ENCODE measurements around the gene TUBGCP2. TPM values are rescaled to one million over a fixed set of nuclear protein-coding genes. Genes with fewer than 3 reads are reported as not detected.
"Not testable (repeated sequence)": the region's sequence is repeated elsewhere in the genome, so short reads cannot be mapped to it uniquely, and the experiment has no call there.

Gene TUBGCP2
- total RNA-seq, 1 donor from 2014 or later: 42.6 TPM

DNA sequence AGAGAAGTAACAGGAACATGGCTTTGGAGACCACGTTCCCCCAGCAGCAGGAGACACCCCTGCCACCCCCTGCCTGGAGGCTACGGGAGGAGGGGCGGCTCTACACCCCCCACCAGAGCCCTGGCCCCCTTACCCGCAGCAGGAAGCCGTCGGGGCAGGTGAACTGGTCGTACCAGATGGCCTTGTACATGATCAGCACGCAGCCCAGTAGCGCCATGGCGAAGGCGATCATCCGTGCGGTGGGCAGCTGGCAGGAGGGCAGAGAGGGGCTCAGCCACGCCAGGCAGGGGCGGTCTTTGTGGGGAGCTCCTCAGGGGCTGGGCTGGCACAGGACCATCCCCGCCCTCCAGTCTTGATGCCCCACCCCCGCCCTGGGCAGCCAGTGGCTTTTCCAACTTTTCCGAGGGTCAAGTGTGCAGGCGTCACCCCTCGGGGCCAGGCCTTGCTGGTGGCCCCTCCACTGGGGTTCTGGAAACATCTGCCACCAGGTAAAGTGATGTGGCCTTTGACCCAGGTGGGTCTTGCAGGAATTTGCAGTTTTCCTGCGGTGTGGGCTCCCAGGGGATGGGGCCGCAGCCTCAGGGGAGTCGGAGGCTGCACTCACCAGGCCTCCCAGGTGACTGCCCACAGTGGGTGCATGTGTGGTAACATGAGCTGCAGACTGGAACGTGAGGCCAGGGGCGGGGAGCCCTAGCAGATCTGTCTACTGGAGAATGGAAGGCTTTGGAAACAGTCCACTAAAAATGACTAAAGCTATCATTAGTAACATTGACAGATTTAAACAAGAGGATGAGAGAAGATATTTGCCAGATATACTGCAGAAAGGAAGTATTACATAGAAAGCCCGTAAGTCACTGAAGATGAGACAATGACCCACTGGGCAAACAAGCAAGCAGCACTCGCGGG lies 18.3 kb upstream of the TUBGCP2 start:
- intact Hi-C loops (cut with micrococcal nuclease): no loop called here
- DNase-seq: no peak
- no peak for ATAC-seq

DNA sequence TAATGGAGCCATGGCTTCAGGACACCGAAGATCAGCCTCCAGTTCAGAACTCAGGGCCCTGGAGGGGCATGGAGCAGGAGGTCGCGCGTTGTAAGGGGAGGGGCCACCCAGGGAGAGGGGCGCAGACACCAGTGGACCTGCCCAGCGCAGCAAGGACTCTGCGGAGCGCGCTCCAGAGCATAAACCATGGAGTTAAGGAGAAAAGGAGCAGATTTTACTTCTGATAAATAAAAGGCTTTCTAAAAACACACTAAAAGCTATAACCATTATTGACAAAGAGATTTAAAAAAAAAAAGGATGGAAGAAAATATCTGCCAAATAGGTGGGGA lies 17.5 kb upstream of the TUBGCP2 start:
- no peak for ATAC-seq
- DNase-seq: no peak
- intact Hi-C loops (cut with micrococcal nuclease): no loop called here

DNA sequence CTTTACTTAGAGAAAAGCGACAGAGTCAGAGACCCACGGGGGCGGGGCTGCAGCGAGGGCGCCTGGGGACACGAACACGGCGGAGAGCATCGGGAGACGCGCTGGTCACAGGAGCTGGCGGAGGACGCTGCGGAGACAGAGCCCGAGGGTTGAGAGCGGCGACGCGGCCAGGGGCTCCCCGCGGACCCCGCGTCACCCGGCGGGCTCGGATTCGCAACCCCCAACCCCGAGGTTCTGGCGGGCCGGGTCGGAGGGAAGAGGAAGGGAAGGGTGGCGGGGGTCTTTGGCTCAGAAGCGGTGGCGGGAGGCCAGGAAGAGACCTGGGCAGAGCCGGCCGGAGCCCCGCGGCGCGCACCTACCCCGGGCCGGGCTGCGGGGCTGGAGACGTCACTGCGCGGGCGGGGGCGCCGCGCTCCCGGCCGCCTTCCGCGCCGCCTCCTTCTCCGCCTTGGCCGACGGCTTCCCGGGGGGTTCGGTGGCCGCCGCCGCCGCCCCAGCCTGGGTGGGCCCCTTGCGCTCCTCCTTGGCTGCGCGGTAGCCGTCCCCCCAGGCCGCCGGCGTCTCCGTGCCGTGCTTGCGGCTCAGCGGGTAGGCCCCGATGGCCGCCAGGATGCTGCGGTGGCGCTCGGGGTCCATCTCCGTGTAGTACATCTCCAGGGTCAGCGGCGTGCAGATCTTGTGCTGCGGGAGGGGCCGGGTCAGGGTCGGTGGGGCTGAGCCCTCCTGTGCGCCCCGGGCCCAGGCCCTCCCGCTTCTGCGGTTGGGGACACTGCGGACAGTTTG lies 17.0 kb upstream of the TUBGCP2 start:
- intact Hi-C loops (cut with micrococcal nuclease): no loop called here
- DNase-seq (no peak), ATAC-seq (peak; percentile 27)

DNA sequence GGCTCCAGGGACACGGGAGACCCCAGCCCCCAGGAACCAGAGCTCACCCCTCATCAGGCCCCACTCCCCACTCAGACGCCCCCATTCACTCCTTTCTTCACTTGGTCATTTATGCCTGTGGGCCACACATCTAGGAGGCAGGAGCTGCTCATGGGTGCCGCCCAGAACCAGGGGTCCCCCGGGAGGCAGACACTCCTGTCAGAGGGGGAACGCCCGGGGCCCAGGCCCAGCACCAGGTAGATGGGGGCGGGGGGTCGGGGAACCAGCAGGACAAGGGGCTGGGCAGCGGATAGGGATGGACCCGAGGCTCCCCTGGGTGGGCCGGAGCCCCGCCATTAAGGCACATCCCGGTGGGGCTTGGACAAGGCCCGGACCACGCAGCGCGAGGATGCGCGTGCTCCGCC lies 16.2 kb upstream of the TUBGCP2 start:
- no peak for ATAC-seq
- intact Hi-C loops (cut with micrococcal nuclease): no loop called here

DNA sequence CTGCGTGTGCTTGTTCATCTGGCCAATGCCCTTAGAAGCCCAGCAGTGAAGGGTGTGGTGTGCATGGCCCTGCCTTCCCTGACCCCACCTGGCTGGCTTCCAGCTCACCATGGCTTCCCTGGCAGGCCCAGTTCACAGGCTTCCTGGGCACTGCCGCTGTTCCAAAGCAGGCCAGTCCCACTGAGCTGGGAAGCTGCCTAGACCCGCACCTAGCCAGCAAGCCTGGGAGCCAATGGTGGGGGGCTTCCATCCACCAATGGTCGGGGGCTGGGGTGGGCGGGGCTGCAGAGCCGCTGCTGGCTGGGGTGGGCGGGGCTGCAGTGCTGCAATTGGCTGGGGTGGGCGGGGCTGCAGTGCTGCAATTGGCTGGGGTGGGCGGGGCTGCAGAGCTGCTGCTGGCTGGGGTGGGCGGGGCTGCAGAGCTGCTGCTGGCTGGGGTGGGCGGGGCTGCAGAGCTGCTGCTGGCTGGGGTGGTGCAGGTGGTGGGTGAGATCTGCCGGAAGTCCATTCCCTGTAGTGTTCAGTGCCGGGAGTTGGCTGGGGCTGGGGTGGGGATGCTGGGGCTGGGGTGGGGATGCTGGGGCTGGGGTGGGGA lies 15.6 kb upstream of the TUBGCP2 start:
- peak; percentile 85 for ATAC-seq
- peak; percentile 76 for DNase-seq
- intact Hi-C loops (cut with micrococcal nuclease): no loop called here

More for the DNA sequence above, 16.2 kb upstream of the TUBGCP2 start:
- DNase-seq: no peak

DNA sequence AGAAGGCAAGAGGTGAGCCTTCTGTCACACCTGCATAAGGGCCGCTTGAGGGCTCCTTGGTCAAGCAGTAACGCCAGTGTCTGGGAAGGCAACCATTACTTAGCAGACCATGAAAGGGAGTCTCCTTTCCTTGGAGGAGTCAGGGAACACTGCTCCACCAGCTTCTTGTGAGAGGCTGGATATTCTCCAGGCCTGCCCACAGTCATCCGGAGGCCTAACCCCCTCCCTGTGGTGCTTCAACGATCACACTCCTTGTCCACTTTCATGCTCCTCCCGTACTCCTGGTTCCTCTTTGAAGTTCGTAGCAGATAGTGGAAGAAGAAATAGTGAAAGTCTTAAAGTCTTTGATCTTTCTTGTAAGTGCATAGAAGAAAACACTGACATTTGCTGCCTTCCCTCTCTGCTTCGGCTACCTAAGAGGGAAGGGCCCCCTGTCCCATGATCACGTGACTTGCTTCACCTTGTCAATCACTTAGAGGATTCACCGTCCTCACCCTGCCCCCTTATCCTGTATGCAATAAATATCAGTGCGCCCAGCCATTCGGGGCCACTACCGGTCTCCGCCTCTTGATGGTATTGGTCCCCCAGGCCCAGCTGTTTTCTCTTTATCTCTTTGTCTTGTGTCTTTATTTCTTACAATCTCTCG lies 13.5 kb upstream of the TUBGCP2 start:
- intact Hi-C loops (cut with micrococcal nuclease); ATAC-seq; DNase-seq: not testable (repeated sequence)

DNA sequence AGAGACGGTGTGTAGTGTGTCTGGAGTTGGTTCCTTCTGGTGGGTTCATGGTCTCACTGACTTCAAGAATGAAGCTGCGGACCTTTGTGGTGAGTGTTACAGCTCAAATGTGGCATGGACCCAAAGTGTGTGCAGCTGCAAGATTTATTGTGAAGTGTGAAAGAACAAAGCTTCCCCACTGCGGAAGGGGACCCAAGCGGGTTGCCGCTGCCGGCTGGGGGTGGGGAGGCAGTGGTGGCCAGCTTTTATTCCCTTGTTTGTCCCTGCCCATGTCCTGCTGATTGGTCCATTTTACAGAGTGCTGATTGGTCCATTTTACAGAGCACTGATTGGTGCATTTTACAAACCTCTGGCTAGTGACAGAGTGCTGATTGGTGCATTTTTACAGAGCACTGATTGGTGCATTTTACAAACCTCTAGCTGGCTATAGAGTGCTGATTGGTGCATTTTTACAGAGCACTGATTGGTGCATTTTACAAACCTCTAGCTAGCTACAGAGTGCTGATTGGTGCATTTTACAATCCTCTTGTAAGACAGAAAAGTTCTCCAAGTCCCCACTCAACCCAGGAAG lies 12.3 kb upstream of the TUBGCP2 start:
- ATAC-seq; DNase-seq; intact Hi-C loops (cut with micrococcal nuclease): not testable (repeated sequence)

DNA sequence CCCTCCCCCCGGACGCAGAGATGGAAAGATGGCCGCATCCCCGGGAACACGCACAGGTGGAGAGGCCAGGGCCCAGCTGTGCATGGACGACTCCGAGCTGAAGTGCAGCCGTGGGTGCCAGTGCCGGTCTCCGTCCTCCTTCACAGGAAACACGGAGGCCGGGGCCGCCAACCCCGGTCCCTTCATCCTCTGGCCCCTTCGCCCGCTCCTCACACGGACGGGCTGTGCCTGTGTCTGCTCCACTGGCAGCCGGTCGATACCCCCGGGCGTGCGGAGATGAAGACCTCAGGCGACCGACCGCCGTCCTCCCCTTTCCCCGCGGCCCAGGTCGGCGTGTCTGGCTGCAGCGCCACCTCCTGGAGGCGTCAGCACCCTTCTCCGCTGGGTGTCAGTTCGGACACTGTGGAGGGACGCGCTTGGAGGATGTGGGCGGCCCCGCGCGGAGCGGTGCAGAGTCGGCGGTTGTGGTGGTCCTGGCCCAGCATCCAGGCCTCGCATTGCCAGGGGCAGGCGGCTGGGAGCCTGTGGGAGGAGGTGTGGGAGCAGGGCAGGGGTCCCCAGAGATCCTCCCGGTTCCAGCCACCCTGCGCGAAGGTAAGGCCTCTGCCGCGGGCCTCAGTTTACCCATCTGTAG lies 9.9 kb upstream of the TUBGCP2 start:
- ATAC-seq: peak; percentile 90
- intact Hi-C loops (cut with micrococcal nuclease): no loop called here

DNA sequence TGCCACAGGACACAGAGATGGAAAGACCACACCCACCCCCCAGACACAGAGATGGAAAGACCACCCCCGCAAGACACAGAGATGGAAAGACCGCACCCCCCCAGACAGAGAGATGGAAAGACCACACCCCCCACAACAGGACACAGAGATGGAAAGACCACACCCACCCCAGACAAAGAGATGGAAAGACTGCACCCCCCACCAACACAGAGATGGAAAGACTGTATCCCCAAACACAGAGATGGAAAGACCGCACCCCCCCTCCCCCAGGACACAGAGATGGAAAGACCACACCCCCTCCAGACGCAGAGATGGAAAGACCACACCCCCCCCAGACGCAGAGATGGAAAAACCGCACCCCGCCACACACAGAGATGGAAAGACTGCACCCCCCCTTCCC lies 8.1 kb upstream of the TUBGCP2 start:
- intact Hi-C loops (cut with micrococcal nuclease): no loop called here
- DNase-seq: no peak
- ATAC-seq: no peak

More for the DNA sequence above, 9.9 kb upstream of the TUBGCP2 start:
- peak; percentile 77 for DNase-seq

DNA sequence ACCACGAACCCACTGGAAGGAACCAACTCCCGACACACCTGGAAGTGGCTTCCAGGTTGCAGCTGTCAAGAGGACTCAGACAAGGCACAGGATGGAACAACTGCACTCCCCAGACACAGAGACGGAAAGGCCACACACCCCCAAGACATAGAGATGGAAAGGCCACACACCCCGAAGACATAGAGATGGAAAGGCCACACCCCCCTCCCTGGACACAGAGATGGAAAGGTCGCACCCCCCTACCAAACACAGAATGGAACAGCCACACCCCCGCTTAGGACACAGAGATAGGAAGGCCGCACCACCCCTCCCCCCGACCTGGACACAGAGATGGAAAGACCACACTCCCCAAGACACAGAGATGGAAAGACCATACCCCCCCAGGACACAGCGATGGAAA lies 7.6 kb upstream of the TUBGCP2 start:
- DNase-seq: no peak
- ATAC-seq: no peak
- intact Hi-C loops (cut with micrococcal nuclease): no loop called here

DNA sequence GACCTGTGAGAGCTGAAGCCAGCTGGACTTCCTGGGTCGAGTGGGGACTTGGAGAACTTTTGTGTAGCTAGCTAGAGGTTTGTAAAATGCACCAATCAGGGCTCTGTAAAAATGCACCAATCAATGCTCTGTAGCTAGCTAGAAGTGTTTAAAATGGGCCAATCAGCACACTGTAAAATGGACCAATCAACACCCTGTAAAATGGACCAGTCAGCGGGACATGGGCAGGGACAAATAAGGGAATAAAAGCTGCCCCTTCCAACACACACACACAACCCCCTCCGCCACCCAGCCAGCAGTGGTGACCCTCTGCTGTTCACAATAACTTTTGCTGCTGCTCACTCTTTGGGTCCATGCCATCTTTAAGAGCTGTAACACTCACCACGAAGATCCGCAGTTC lies 7.2 kb upstream of the TUBGCP2 start:
- DNase-seq: no peak
- intact Hi-C loops (cut with micrococcal nuclease): no loop called here
- no peak for ATAC-seq

DNA sequence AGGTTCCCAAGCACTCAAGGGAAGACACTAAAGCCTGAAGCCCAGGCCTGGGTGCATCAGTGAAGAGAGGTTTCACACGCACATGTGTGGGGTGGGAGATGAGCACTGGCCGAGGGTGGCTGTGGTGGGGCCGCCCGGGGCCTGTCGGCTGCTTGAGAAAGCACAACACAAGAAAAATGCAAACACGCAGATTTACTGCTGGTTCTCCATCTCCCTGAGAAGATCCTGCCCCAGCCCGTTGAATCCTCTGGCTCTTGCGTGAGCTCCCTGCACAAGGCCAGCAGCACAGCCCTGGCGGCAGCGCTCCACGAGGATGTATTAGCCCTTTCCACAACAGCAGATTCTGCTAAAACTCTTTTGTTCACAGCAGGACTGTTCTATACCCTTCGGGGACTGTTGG lies 6.2 kb upstream of the TUBGCP2 start:
- intact Hi-C loops (cut with micrococcal nuclease): no loop called here
- no peak for ATAC-seq
- DNase-seq: no peak

DNA sequence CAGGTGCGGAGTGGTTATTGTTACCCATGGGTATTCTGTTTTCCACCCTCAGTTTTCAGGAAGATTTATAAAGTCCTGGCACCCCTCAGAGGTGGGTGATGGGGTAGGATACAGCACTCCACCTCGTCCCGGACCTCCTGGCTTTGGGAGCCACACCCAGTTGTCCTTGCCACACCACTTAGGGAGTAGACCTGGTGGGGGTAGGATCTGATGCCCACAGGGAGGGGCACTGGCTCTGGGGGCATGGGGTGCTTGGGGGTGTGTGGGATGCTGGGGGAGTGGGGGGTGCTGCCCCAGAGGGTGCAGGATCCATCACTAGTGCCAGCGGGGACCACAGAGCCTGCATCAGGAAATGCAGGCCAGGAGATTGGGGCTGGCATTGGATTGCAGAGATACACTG lies 4.5 kb upstream of the TUBGCP2 start:
- ATAC-seq: no peak
- intact Hi-C loops (cut with micrococcal nuclease): no loop called here
- no peak for DNase-seq

DNA sequence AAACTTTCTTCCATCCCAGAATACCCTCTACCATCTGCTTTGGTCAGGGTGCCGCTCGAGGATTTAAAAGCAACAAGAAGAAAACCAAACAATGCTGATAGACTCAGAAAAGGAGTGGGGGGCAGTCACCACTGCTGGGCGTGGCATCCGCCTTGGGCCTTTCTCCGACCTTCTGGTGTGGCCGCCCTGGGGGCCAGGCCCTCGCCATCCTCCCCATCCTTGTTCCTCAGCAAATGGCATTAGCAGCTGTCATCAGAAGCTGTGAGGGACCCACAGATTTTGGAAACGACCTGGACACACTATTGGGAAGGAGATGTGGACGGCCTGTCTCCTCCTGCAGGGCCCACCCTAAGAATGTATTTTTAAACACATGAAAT lies 4.1 kb upstream of the TUBGCP2 start:
- no peak for DNase-seq
- intact Hi-C loops (cut with micrococcal nuclease): no loop called here
- ATAC-seq: no peak

DNA sequence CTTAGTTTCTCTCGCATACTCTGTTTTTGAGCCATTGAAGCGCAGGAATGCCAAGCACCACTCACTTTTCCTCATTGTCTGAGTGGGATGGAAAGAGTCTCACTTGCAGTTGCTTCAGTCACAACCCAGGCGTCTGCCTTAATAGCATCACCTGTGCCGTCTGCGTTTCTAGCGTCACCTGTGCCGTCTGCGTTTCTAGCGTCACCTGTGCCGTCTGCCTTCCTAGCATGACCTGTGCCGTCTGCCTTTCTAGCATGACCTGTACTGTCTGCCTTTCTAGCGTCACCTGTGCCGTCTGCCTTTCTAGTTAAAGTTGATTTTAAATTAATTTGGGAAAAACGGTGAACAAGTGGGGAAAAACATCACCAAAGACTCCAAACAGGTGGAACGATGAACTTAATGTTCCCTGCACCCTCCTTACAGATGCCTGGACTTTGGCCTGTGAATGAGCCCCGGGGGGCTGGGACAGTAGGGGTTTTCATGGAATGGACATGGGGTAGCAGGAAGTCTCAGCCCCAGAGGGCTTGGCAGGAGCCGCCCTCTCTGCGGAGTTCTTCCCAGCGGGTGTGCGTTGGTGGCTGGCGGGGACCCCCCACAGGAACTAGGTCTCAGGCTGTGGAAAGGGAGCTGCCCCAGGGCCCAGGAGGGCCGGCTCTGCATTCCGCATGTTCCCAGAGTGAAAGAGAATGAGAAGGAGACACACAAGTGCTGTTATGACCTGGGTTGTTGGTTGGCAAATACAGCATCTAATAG lies 3.5 kb upstream of the TUBGCP2 start:
- intact Hi-C loops (cut with micrococcal nuclease): no loop called here
- ATAC-seq (no peak), DNase-seq (no peak)

DNA sequence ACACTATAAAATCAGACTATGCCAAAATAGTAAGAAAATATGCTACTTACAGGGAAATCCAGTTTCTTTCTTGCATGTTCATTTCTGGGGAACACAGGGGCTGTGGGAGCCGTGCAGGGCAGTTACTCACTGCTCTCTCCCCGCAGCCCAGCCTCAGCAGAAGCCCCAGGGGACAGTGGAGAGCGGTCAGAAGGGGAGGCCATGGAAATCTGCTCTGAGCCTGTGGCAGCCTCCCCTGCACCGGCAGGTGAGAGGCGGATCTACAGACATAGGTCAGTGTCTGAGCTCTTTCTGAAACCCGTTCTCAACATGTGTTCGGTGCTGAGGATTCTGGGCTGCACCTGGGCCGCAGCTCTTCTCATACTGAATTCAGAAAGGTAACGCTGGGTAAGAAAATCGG lies 2.9 kb upstream of the TUBGCP2 start:
- DNase-seq (no peak), ATAC-seq (no peak)
- intact Hi-C loops (cut with micrococcal nuclease): no loop called here

DNA sequence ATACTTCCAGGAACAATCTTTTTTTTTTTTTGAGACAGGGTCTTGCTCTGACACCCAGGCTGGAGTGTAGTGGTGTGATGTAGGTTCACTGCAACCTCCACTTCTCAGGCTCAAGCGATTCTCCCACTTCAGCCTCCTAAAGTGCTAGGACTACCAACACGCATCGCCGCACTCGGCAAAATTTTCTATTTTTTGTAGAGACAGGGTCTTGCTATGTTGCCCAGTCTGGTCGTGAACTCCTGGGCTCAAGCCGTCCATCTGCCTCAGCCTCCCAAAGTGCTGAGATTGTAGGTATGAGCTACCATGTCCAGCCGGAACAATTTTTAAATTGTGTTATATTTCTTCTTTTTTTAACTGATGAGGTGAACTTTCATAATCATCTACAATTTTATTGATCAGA lies 2.1 kb upstream of the TUBGCP2 start:
- intact Hi-C loops (cut with micrococcal nuclease): no loop called here
- no peak for DNase-seq

DNA sequence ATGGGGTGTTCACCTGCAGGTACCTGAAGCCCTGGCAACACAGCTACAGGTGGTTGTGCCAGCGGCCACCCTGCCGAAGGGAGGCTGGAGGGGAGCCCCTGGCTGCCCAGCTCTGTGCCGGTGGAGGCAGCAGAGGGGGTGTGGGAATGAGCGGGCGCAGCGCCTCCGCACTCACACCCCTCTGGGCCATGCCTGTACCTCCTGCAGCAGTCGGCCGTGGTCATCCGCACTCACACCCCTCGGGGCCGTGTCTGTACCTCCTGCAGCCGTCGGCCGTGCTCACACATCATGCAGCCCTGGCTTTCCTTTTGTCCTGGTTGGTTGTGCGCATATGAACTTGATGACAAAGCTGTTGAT lies 1.7 kb upstream of the TUBGCP2 start:
- DNase-seq (no peak), ATAC-seq (no peak)
- intact Hi-C loops (cut with micrococcal nuclease): no loop called here

More for the DNA sequence above, 2.1 kb upstream of the TUBGCP2 start:
- no peak for ATAC-seq
